HG03196 (cell line): ENCODE data around the gene FBXW7.

Source experiments
- ATAC-seq: cut with Tn5 transposase; IDR thresholded peaks from one replicate; pipeline ENCODE4 v1.9.1; 2021; ENCODE audit not compliant: unreplicated experiment

The FBXW7 gene

DNA sequence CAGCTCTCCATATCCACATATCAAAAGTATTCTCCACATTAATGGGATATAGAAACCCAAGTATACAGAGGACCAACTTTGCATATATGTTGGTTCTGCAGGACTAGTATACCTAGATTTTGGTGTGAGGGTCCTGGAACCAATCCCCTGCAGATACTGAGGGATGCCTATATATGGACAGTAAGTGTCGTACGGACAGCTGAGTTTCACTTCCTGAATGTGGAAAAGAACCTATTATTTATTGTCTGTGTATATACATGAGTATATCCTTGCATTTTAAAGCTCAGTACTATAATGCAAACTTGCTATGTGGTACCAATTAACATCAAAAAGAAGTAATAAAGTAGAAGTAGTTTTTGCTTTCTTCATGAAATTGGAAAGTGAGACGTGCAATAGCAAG is 101.9 kb downstream of the FBXW7 start:
- no peak for ATAC-seq

DNA sequence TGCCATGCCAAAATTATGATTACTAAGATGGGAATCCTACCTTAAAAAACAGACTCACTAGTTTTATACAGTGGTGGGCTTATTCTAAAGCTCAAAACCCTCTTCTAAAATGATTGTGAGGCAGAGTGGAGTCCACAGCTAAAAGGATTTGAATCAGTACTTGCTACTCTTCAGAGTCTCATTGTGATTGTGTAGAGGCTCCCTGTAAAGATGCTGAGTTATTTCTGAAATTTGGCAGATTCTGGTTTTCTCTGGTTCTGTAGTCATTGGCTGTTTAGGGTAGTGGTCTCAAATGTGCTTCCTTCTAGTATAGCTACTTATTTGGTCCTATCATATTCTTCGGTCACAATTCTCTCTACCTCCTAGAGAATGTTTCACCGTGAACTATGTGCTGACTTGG is 104.1 kb downstream of the FBXW7 start:
- no peak for ATAC-seq

DNA sequence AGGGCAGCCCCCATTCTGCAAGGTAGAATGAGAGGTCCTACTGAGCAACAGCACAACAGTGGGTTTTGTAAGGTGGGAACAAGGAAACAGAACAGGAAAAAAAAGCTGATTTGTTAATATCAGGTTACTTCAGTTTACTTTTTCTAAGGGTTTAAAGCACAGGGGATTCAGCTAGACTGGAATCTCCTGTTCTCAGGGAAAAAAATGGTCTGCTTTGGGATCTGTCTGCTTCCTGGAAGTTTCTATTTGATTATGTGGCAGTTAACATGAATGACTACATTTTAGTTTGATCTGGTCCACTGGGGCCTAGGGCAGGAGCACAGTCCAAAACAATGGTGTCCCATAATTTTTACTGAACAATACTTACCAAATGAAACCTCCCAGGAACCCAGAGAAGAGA is 104.6 kb downstream of the FBXW7 start:
- no peak for ATAC-seq

- ATAC-seq: no peak
Observed at GRCh38 chr4:152430507-152430906, 105.4 kb downstream of the FBXW7 start.

DNA sequence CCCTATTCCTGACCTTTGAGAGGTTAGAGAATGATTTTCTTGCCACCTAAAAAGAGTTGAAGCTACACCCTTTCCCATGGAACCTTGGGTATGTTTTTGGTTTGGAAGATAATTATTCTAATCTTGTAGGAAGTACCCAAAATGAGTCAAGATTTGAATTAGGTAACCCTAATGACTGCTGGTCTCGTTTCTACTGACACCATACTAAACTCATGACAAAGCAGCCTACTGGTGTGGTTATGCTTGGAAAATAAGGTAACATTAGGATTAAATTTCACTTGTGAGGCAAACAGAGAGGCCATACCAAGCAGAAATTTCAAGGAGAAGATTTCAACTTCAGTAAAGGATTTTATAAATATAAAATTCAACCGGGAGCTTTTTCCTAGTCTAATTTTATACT is 107.9 kb downstream of the FBXW7 start:
- no peak for ATAC-seq

DNA sequence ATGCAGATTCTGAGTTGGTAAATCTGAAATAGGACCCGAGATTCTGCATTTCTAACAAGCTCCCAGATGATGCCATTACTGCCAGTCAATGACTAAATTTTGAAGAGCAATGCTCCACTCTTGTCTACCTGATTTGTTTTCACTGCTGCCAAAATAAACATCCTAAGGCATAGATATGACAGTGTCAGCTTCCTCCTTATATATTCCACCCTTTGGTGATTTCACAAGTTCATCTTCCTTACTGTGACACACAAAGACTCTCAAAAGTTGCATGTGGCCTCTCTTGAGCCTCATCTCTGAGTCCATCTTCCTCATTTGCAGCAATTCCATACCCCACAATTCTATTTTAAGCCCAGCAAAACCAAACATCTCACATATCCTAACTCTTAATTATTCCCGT is 110.9 kb downstream of the FBXW7 start:
- ATAC-seq: no peak

GRCh38 chr4:152424396-152424795 is 111.5 kb downstream of the FBXW7 start:
- no peak for ATAC-seq

- ATAC-seq: no peak
Observed at GRCh38 chr4:152422817-152423320, 113.0 kb downstream of the FBXW7 start.

DNA sequence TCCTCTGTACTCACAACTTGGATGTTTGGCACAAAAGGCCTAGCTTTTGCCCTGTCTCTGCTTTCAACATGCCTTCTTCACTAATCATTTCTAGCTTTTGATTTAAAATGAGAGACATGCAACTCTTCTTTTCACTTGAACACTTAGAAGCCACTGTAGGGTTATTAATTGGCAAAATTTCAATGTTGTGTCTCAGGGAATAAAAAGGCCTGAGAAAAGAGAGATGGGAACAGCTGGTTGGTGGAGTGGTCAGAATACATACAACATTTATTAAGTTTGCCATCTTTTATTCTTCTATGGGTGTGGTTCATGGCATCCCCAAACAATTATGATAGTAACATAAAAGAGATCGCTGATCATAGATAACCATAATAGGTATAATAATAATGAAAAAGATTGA is 114.3 kb downstream of the FBXW7 start:
- no peak for ATAC-seq

GRCh38 chr4:152419809-152420208 is 116.1 kb downstream of the FBXW7 start:
- no peak for ATAC-seq

- ATAC-seq: no peak
Observed at GRCh38 chr4:152417673-152418072, 118.2 kb downstream of the FBXW7 start.

- no peak for ATAC-seq
Observed at GRCh38 chr4:152415980-152416379, 119.9 kb downstream of the FBXW7 start.

GRCh38 chr4:152408514-152409327 is 127.2 kb downstream of the FBXW7 start:
- ATAC-seq: no peak

GRCh38 chr4:152401424-152401823 is 134.5 kb downstream of the FBXW7 start:
- no peak for ATAC-seq

GRCh38 chr4:152399246-152399645 is 136.6 kb downstream of the FBXW7 start:
- no peak for ATAC-seq

GRCh38 chr4:152398060-152398459 is 137.8 kb downstream of the FBXW7 start:
- ATAC-seq: no peak

DNA sequence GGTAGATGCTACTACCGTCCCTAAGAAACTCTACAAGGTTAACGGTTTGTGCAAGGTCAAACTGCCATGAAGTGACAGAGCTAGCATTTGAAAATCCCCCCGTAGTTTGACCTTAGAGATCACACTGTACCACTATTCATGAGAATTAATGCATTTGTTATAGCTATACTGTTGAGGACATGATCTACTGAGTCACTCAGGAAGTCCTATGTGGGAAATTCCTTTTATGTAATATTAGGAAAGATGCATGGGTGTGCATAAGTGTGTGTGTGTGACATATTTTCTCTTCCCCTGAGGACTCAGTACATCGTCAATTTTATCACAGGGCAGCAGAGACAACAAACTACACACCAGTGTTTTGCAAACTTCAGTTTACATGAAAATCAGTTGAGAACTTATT is 141.1 kb downstream of the FBXW7 start:
- ATAC-seq: no peak

DNA sequence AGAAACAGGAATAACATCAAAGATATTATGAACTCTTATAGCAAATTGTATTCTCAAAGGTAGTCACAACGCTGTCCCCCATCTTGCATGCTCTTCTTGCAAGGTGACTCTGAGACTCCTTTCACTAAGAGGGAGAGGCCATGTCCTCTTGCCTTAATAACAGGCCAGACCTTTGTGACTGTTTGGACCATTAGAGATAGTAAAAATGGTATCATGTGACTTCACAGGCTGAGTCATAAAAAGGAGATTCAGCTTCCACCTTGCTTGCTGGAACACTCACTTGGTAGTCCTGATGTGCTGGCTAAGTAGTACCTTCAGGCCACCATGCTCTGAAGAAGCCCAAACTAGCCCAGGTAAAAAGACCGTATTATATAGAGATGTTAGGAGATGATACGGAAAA is 143.8 kb downstream of the FBXW7 start:
- no peak for ATAC-seq

- no peak for ATAC-seq
Observed at GRCh38 chr4:152390216-152390615, 145.7 kb downstream of the FBXW7 start.

DNA sequence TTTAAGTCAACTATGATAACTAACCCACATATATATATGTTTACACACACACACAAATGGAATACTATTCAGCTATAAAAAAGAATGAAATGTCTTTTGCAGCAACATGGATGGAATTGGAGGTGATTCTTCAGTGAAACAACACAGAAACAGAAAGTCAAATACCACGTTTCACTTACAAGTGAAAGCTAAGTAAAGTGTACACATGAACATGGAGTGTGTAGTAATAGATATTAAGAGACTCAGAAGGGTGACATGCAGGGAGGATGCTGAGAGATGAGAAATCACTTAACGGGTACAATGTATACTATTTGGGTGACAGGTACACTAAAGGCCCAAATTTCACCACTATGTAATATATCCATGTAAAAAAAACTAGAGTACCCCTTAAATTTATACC is 146.5 kb downstream of the FBXW7 start:
- no peak for ATAC-seq

GRCh38 chr4:152385551-152385950 is 150.3 kb downstream of the FBXW7 start:
- ATAC-seq: no peak

DNA sequence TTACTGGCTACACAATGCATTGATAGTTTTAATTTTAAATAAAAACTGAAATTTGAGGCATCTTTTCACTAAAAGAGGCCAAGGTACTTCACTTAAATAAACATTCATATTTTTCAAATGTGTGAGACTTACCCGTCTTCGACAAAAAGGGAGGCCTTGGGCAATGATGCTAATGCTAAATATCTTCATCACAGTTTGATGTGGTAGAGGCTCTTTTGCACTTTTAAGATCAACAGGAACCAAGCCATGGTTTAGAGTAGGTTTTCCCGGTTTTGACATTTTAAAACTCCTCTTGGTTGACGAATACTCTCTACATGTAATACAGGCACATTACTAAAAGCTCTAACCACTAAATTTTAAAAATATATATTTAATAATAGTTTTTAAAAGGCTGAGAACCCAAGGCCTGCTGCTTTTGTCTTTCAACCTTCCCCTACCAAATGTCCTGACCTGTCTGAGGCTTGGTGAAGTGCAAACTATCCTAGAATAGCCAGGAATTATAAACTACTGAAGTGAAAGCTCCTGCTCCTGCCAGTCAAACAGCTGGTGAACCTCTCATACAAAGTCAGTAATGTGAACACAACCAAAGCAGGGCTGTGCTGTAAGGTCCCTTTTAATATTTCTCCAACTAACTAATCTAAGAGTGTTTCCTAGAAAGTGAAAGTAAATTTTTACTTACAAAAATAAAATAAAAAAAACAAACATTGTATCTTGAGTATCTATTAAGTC is 153.7 kb downstream of the FBXW7 start:
- ATAC-seq: no peak
